Cortex of kidney (tissue), 1 donor: ENCODE results near the gene CCL19.

Experiments
- DNase-seq: peaks from one replicate; lab custom pipeline; 2025; lab: John Stamatoyannopoulos, UW

Gene CCL19

GRCh38 chr9:34694811-34695210 is 3.7 kb upstream of the CCL19 start:
- no peak for DNase-seq

GRCh38 chr9:34693560-34693959 is 2.5 kb upstream of the CCL19 start:
- no peak for DNase-seq

GRCh38 chr9:34691936-34692315 is 850 bp upstream of the CCL19 start:
- no peak for DNase-seq

GRCh38 chr9:34689512-34689911 is 1.6 kb downstream of the CCL19 start:
- DNase-seq, result no peak

GRCh38 chr9:34689116-34689470 is 2.0 kb downstream of the CCL19 start:
- DNase-seq, result no peak

- DNase-seq, result no peak
Measured at GRCh38 chr9:34688329-34689115, 2.6 kb downstream of the CCL19 start.

GRCh38 chr9:34687276-34688030 is 3.6 kb downstream of the CCL19 start:
- no peak for DNase-seq

- DNase-seq, result no peak
Measured at GRCh38 chr9:34686732-34687131, 4.3 kb downstream of the CCL19 start.

GRCh38 chr9:34686231-34686630 is 4.8 kb downstream of the CCL19 start:
- DNase-seq, result no peak

- no peak for DNase-seq
Measured at GRCh38 chr9:34685591-34685990, 5.5 kb downstream of the CCL19 start.

GRCh38 chr9:34684816-34685215 is 6.3 kb downstream of the CCL19 start:
- no peak for DNase-seq

- DNase-seq, result no peak
Measured at GRCh38 chr9:34684145-34684544, 6.9 kb downstream of the CCL19 start.

GRCh38 chr9:34675869-34676268 is 15.2 kb downstream of the CCL19 start:
- no peak for DNase-seq

- no peak for DNase-seq
Measured at GRCh38 chr9:34675048-34675714, 15.9 kb downstream of the CCL19 start.

- no peak for DNase-seq
Measured at GRCh38 chr9:34674440-34674839, 16.6 kb downstream of the CCL19 start.

- no peak for DNase-seq
Measured at GRCh38 chr9:34671307-34671706, 19.8 kb downstream of the CCL19 start.

GRCh38 chr9:34669809-34670562 is 21.1 kb downstream of the CCL19 start:
- DNase-seq, result no peak

GRCh38 chr9:34665381-34666250 is 25.5 kb downstream of the CCL19 start:
- no peak for DNase-seq

- DNase-seq, result no peak
Measured at GRCh38 chr9:34665067-34665380, 26.1 kb downstream of the CCL19 start.

GRCh38 chr9:34664281-34665066 is 26.6 kb downstream of the CCL19 start:
- no peak for DNase-seq

- no peak for DNase-seq
Measured at GRCh38 chr9:34663303-34663605, 27.8 kb downstream of the CCL19 start.
